ENCODE measurements around the gene FBXO24. TPM values are rescaled to one million over a fixed set of nuclear protein-coding genes. Genes with fewer than 3 reads are reported as not detected.

Gene FBXO24
- total RNA-seq, 1 donor, result 0.43 TPM

DNA sequence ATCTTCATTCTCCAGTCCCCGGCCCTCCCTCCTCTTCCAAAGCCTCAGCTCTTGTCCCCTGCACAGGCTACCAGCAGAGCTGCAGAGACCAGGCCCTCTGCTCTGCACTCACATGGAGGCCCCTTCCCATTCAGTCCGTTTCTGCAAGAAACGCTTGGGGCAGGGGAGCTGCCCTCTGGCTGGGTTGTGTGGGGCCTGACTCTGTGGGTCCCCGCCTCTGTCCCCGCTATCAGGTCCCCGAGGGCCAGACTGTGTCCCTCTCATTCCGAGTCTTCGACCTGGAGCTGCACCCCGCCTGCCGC, 17.5 kb downstream of the FBXO24 start:
- peak; percentile 40 for DNase-seq (ENCODE audit: low read depth)
- TF ChIP-seq, protein P1, sequence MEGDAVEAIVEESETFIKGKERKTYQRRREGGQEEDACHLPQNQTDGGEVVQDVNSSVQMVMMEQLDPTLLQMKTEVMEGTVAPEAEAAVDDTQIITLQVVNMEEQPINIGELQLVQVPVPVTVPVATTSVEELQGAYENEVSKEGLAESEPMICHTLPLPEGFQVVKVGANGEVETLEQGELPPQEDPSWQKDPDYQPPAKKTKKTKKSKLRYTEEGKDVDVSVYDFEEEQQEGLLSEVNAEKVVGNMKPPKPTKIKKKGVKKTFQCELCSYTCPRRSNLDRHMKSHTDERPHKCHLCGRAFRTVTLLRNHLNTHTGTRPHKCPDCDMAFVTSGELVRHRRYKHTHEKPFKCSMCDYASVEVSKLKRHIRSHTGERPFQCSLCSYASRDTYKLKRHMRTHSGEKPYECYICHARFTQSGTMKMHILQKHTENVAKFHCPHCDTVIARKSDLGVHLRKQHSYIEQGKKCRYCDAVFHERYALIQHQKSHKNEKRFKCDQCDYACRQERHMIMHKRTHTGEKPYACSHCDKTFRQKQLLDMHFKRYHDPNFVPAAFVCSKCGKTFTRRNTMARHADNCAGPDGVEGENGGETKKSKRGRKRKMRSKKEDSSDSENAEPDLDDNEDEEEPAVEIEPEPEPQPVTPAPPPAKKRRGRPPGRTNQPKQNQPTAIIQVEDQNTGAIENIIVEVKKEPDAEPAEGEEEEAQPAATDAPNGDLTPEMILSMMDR (IDR thresholded peaks at IDR 0.05; ENCODE audit: insufficient read depth, low read depth, low read length), result no peak
- peak overlapping the region; percentile 92 for H3K4me3 ChIP-seq (ENCODE audit: low read depth, low read length)

DNA sequence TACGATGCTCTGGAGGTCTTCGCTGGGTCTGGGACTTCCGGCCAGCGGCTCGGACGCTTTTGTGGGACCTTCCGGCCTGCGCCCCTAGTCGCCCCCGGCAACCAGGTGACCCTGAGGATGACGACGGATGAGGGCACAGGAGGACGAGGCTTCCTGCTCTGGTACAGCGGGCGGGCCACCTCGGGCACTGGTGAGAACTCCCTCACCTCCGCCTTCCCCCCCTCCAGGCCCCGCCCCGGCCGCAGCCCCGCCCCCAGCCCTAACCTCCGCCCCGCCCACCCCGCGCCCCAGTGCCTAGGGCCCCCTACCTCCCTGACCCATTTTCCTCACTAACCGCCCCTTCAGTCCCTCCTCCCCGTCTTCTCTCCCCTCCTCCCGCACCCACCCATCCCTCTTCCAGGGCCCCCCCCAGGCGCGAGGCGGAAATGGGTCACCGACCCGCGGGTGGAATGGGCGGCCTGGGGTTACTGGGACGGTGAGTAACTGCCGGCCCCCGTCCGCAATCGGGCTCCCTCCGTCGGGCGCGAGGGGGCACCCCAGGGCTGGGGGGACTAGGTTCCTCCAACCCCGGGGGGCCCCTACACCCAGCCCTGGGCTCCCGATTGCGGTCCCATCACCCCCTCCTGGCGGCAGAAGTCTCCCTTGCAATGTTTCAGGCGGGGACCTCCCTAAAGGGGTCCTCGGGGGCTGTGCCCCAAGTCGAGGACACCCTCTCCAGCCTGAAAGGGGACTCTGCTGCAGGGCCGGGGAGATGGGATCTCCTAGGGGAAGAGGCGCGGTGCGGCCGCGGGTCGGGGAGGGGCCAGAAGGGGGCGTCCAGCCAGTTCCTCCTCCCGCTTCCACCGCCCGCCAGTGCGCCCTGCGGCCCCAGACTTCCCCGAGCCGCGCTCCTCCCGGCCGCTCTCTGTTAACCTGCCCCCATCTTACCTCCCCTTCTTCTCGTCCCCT, 18.2 kb downstream of the FBXO24 start:
- TF ChIP-seq, protein P1 (IDR thresholded peaks at IDR 0.05; ENCODE audit: insufficient read depth, low read depth, low read length), result peak; percentile 32
- peak; percentile 51 for DNase-seq (ENCODE audit: low read depth)
- peak overlapping the region; percentile 92 for H3K4me3 ChIP-seq (ENCODE audit: low read depth, low read length)

DNA sequence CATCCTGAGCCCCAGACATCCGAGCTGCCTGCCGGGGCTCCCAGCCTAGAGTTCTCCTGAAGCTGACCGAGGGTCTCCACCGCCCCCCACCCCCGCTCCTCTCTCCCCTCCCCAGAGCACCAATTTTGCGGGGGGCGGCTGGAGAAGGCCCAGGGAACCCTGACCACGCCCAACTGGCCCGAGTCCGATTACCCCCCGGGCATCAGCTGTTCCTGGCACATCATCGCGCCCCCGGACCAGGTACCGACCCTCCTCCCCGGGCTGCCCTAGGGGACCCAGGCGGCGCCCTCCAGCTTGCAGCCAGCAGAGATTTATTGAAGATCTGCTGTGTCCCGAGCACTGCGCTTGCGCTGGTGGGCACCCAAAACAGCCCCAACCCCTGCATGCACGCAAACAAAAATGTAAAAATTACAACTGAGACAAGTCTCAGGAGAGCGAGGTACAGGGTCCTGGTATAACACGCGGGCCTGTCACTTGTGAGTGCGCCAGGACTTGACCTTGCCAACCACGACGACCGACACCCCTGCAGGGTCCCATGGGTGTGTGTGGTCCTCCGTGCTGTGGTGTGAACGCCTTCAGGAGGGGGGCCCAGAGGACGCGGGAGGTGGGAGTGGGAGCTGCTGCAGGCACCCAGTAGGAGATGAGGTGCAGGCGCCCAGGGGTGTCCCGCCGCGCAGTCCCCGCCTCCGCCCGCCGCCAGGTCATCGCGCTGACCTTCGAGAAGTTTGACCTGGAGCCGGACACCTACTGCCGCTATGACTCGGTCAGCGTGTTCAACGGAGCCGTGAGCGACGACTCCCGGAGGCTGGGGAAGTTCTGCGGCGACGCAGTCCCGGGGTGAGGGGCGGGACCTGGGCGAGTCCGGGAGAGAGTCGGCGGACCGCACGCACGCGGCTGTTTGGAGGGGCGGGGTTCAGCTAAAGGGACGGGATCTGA, 19.1 kb downstream of the FBXO24 start:
- H3K4me3 ChIP-seq (ENCODE audit: low read depth, low read length), result peak overlapping the region; percentile 92
- DNase-seq (ENCODE audit: low read depth), result no peak
- TF ChIP-seq, protein P1 (IDR thresholded peaks at IDR 0.05; ENCODE audit: insufficient read depth, low read depth, low read length), result no peak

DNA sequence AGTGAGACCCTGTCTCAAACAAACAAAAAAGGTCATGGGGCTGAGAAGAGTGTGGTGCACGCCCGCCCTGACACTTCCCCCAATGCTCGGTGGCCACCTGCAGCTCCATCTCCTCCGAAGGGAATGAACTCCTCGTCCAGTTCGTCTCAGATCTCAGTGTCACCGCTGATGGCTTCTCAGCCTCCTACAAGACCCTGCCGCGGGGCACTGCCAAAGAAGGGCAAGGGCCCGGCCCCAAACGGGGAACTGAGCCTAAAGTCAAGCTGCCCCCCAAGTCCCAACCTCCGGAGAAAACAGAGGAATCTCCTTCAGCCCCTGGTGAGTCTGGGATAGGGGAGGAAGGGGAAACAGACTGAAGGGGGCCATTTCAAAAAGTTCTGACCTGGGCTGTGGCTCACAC, 20.2 kb downstream of the FBXO24 start:
- no peak for DNase-seq (ENCODE audit: low read depth)
- TF ChIP-seq, protein P1 (IDR thresholded peaks at IDR 0.05; ENCODE audit: insufficient read depth, low read depth, low read length), result no peak
- H3K4me3 ChIP-seq (ENCODE audit: low read depth, low read length), result no peak overlapping the region

DNA sequence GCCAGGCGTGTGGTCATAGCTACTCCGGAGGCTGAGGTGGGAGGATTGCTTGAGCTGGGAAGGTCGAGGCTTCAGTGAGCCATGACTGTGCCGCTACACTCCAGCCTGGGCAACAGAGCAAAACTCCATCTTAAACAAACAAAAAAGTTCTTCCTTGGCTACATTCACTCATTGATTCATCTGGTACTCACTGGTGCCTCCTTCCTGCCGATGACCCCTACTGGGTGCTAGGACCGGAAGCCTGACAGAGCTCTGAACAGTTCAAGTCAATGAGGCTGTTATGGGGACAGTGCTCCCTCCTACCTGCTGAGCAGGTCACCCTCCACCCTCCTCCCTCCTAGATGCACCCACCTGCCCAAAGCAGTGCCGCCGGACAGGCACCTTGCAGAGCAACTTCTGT, 21.0 kb downstream of the FBXO24 start:
- no peak overlapping the region for H3K4me3 ChIP-seq (ENCODE audit: low read depth, low read length)
- TF ChIP-seq, protein P1 (IDR thresholded peaks at IDR 0.05; ENCODE audit: insufficient read depth, low read depth, low read length), result no peak
- DNase-seq (ENCODE audit: low read depth), result no peak

DNA sequence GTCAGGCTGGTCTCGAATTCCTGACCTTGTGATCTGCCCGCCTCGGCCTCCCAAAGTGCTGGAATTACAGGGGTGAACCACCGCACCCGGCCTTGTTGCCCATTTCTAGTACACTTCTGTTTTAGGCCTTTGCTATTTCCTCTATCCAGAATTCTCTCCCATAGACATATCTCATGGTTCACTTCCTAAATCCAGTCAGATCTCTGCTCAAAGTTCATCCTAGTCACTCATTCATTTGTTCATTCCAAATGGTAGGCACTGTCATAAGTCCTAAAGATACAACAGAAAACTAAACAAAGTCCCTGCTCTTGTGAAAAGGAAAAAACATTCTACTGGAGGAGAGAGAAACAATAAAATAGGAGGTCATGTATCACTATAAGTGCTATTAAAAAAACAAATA, 23.8 kb downstream of the FBXO24 start:
- no peak overlapping the region for H3K4me3 ChIP-seq (ENCODE audit: low read depth, low read length)
- no peak for DNase-seq (ENCODE audit: low read depth)
- TF ChIP-seq, protein P1 (IDR thresholded peaks at IDR 0.05; ENCODE audit: insufficient read depth, low read depth, low read length), result no peak
